HepG2 (cell line): ENCODE measurements around the gene SUPT6H. TPM values are rescaled to one million over a fixed set of nuclear protein-coding genes. Genes with fewer than 3 reads are reported as not detected.

ENCODE experiments used
- DPF2 ChIP-seq: sonication (generic); formaldehyde crosslinking; IDR thresholded peaks from 2 replicates; pipeline ENCODE4 v1.4.0; 2020; ENCODE audit warnings: mild to moderate bottlenecking, low read depth, missing genetic modification reagents, borderline replicate concordance
- JUND ChIP-seq: sonication (generic); formaldehyde crosslinking; IDR thresholded peaks from 2 replicates; pipeline ENCODE4 v1.8.0; 2022; ENCODE audit warnings: mild to moderate bottlenecking, missing genetic modification reagents
- RARG ChIP-seq: sonication (generic); formaldehyde crosslinking; IDR thresholded peaks from 2 replicates; pipeline ENCODE4 v1.4.0; 2020; ENCODE audit warnings: low read depth, mild to moderate bottlenecking, missing genetic modification reagents
- RBM39 ChIP-seq: fragments of 200-400 bp; formaldehyde crosslinking; IDR thresholded peaks from one replicate; pipeline ENCODE4 v1.6.1; 2018; ENCODE audit warnings: antibody characterized with exemption, mild to moderate bottlenecking, low read depth, low read length; ENCODE audit not compliant: poor library complexity, severe bottlenecking
- RFXANK ChIP-seq: IDR thresholded peaks from 2 replicates; pipeline ENCODE4 v1.6.1; 2016
- SRSF9 ChIP-seq: fragments of 200-400 bp; formaldehyde crosslinking; IDR thresholded peaks from 2 replicates; pipeline ENCODE4 v1.6.1; 2018; ENCODE audit warnings: borderline replicate concordance, mild to moderate bottlenecking, low read depth, low read length; ENCODE audit not compliant: insufficient read depth, poor library complexity, severe bottlenecking
- TAF15 ChIP-seq: fragments of 200-400 bp; formaldehyde crosslinking; IDR thresholded peaks from one replicate; pipeline ENCODE4 v1.6.1; 2018; ENCODE audit warnings: mild to moderate bottlenecking, low read depth, low read length; ENCODE audit not compliant: poor library complexity, severe bottlenecking
- ZBTB39 ChIP-seq: sonication (generic); formaldehyde crosslinking; IDR thresholded peaks from 2 replicates; pipeline ENCODE4 v1.5.0; 2020; ENCODE audit warnings: missing genetic modification reagents
- ZBTB8A ChIP-seq: sonication (generic); formaldehyde crosslinking; IDR thresholded peaks from 2 replicates; pipeline ENCODE4 v1.4.0; 2020; ENCODE audit warnings: mild to moderate bottlenecking, low read depth, missing genetic modification reagents, borderline replicate concordance
- ZKSCAN8 ChIP-seq: IDR thresholded peaks from 2 replicates; pipeline ENCODE4 v1.6.1; 2016; ENCODE audit warnings: borderline replicate concordance, missing genetic modification reagents, missing compliant biosample characterization
- ZNF414 ChIP-seq: sonication (generic); formaldehyde crosslinking; IDR thresholded peaks from 2 replicates; pipeline ENCODE4 v1.5.0; 2020; ENCODE audit warnings: missing genetic modification reagents
- ZNF512B ChIP-seq: sonication (generic); formaldehyde crosslinking; IDR thresholded peaks from 2 replicates; pipeline ENCODE4 v1.5.1; 2020; ENCODE audit warnings: missing genetic modification reagents, mild to moderate bottlenecking, borderline replicate concordance
- ZNF597 ChIP-seq: sonication (generic); formaldehyde crosslinking; IDR thresholded peaks from 2 replicates; pipeline ENCODE4 v1.5.0; 2020; ENCODE audit warnings: missing genetic modification reagents
- ZNF616 ChIP-seq: sonication (generic); formaldehyde crosslinking; IDR thresholded peaks from 2 replicates; pipeline ENCODE4 v1.5.0; 2020; ENCODE audit warnings: low read depth, mild to moderate bottlenecking, missing genetic modification reagents
- ZNF674 ChIP-seq: sonication (generic); formaldehyde crosslinking; IDR thresholded peaks from 2 replicates; pipeline ENCODE4 v1.5.0; 2020; ENCODE audit warnings: low read depth, mild to moderate bottlenecking, missing genetic modification reagents
- ZNF75D ChIP-seq: sonication (generic); formaldehyde crosslinking; IDR thresholded peaks from 2 replicates; pipeline ENCODE4 v1.8.1; 2023; ENCODE audit warnings: missing genetic modification reagents, mild to moderate bottlenecking, borderline replicate concordance
- polyA plus RNA-seq, 8 experiments: library from polyadenylated mRNA; depleted of rRNA in 3 of 8; stranded (reverse) in 7 of 8; unstranded in 1 of 8; fragments of >200 nt; fragmentation: Illumina TruSeq in 4 of 8; extraction: Trizol in 4 of 8; gene quantifications; 2 replicates each; pipeline versions ENCODE4 v1.2.1 to v1.2.3, GENCODE V29; 2011 to 2016; ENCODE audit warnings: low read depth in 4 of 8, missing spikeins in 1 of 8, mixed read lengths in 1 of 8; ENCODE audit not compliant: insufficient read depth in 1 of 8
- total RNA-seq, 5 experiments: library from RNA; depleted of rRNA; stranded (reverse); fragments of >200 nt; fragmentation: Illumina TruSeq; extraction: Trizol; gene quantifications; 2 replicates each; pipeline ENCODE4 v1.2.3, GENCODE V29; 2016; ENCODE audit warnings: low read depth in 1 of 5

Gene SUPT6H
- total and polyA plus RNA-seq, 2 of the 13 experiments (the other 11 are each of a cell fraction or from before 2014, with no cell fraction given), result 32.7 to 39.9 TPM

- TF ChIP-seq RBM39 (no peak), SRSF9 (no peak), ZNF414 (CRISPR knock-in tag) (no peak; the same call in 1 of the 2 replicates), RARG (no peak), ZNF616 (no peak), ZKSCAN8 (peak; percentile 52; the same call in 1 of the 2 replicates), ZBTB39 (CRISPR knock-in tag) (no peak), JUND (CRISPR knock-in tag) (no peak), ZBTB8A (0 out of 2 replicates have a peak, but pooled peaks have one; percentile 35), ZNF512B (CRISPR knock-in tag) (no peak), DPF2 (CRISPR knock-in tag) (no peak), ZNF597 (no peak), ZNF674 (CRISPR knock-in tag) (0 out of 2 replicates have a peak, but pooled peaks have one; percentile 14), RFXANK (no peak), ZNF75D (CRISPR knock-in tag) (no peak), TAF15 (peak; percentile 79)
Observed at GRCh38 chr17:28726627-28727491, 64.9 kb downstream of the SUPT6H start (continued).
